ENCODE results near the gene SLX1A. TPM values are rescaled to one million over a fixed set of nuclear protein-coding genes. Genes with fewer than 3 reads are reported as not detected.
A peak's percentile ranks its signal among the peaks of the same experiment; 100 is the strongest.
"Not testable (repeated sequence)": the region's sequence is repeated elsewhere in the genome, so short reads cannot be mapped to it uniquely, and the experiment has no call there.

Gene SLX1A
- total RNA-seq, 1 donor from 2014 or later: 28.7 TPM

- no peaks in the 10 kb centered on the region for H3K36me3 Mint-ChIP-seq (ENCODE audit: insufficient read depth)
- DNase-seq (ENCODE audit: low spot score, unreplicated experiment): no peak
- no peak overlapping the region for H3K27ac Mint-ChIP-seq
- no peaks in the 10 kb centered on the region for H3K9me3 Mint-ChIP-seq (ENCODE audit: low read depth)
- TF ChIP-seq, protein P1, sequence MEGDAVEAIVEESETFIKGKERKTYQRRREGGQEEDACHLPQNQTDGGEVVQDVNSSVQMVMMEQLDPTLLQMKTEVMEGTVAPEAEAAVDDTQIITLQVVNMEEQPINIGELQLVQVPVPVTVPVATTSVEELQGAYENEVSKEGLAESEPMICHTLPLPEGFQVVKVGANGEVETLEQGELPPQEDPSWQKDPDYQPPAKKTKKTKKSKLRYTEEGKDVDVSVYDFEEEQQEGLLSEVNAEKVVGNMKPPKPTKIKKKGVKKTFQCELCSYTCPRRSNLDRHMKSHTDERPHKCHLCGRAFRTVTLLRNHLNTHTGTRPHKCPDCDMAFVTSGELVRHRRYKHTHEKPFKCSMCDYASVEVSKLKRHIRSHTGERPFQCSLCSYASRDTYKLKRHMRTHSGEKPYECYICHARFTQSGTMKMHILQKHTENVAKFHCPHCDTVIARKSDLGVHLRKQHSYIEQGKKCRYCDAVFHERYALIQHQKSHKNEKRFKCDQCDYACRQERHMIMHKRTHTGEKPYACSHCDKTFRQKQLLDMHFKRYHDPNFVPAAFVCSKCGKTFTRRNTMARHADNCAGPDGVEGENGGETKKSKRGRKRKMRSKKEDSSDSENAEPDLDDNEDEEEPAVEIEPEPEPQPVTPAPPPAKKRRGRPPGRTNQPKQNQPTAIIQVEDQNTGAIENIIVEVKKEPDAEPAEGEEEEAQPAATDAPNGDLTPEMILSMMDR (IDR thresholded peaks at IDR 0.05; ENCODE audit: unreplicated experiment): no peak
- H3K4me1 Mint-ChIP-seq (ENCODE audit: low read depth): no peaks in the 10 kb centered on the region
- no peak overlapping the region for H3K4me3 Mint-ChIP-seq (ENCODE audit: low read depth)
- peaks cover 9% of the 10 kb centered on the region for H3K27me3 Mint-ChIP-seq
Observed at GRCh38 chr16:30187971-30188561, 5.6 kb upstream of the SLX1A start.

DNA sequence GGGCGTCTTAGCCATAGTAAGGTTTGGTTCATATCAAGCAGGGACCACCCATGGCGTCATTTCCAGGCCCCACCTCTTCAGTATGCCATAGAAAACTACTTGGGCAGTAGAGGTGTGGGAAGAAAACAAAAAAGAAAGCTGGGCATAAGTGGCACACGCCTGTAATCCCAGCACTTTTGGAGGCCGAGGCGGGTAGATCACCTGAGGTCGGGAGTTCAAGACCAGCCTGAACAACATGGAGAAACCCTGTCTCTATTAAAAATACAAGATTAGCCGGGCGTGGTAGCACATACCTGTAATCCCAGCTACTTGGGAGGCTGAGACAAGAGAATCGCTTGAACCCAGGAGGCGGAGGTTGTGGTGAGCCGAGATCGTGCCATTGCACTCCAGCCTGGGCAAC lies 2.5 kb upstream of the SLX1A start:
- H3K27ac Mint-ChIP-seq; H3K9me3 Mint-ChIP-seq (ENCODE audit: low read depth); H3K27me3 Mint-ChIP-seq; H3K36me3 Mint-ChIP-seq (ENCODE audit: insufficient read depth); H3K4me3 Mint-ChIP-seq (ENCODE audit: low read depth); DNase-seq (ENCODE audit: low spot score, unreplicated experiment); H3K4me1 Mint-ChIP-seq (ENCODE audit: low read depth): not testable (repeated sequence)

- not testable (repeated sequence) for H3K4me3 Mint-ChIP-seq (ENCODE audit: low read depth); H3K27ac Mint-ChIP-seq; H3K9me3 Mint-ChIP-seq (ENCODE audit: low read depth); DNase-seq (ENCODE audit: low spot score, unreplicated experiment); H3K36me3 Mint-ChIP-seq (ENCODE audit: insufficient read depth); H3K27me3 Mint-ChIP-seq; H3K4me1 Mint-ChIP-seq (ENCODE audit: low read depth)
Observed at GRCh38 chr16:30193098-30193497, 577 bp upstream of the SLX1A start.

DNA sequence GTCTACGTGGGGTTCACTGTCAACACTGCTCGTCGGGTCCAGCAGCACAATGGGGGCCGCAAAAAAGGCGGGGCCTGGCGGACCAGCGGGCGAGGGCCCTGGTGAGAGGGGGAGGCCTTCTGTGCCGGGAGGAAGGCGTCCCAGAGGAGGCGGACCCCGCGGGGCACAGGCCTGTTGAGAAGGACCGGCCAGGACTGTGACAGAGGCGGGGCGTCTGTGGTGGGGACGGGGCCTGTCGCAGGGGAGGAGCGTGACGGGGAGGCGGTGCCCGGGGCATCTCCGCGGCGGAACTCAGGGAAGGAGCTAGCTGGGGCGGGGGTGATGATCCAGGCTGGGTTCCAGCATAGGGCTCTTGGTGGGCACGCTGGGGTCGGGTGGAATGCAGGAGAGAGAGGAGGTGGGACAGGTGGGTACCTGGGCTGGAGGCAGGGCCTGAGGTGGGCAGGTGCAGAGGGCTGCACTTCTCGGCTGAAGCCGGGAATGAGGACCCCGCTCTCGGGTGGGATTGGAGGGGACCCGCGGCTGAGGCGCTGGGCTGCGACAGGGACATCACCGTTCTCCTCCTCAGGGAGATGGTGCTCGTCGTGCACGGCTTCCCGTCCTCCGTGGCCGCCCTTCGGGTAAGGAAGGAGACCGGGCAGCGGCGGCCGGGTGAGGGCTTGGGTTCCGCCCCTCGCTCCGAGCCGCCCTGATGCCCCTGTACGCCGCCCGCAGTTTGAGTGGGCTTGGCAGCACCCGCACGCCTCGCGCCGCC lies 674 bp downstream of the SLX1A start:
- not testable (repeated sequence) for H3K4me3 Mint-ChIP-seq (ENCODE audit: low read depth); H3K27me3 Mint-ChIP-seq; H3K4me1 Mint-ChIP-seq (ENCODE audit: low read depth); DNase-seq (ENCODE audit: low spot score, unreplicated experiment); H3K27ac Mint-ChIP-seq; H3K36me3 Mint-ChIP-seq (ENCODE audit: insufficient read depth); H3K9me3 Mint-ChIP-seq (ENCODE audit: low read depth)

- H3K27ac Mint-ChIP-seq; H3K9me3 Mint-ChIP-seq (ENCODE audit: low read depth); H3K27me3 Mint-ChIP-seq; DNase-seq (ENCODE audit: low spot score, unreplicated experiment); H3K4me1 Mint-ChIP-seq (ENCODE audit: low read depth); H3K4me3 Mint-ChIP-seq (ENCODE audit: low read depth); H3K36me3 Mint-ChIP-seq (ENCODE audit: insufficient read depth): not testable (repeated sequence)
Observed at GRCh38 chr16:30197001-30197400, 3.3 kb downstream of the SLX1A start.

DNA sequence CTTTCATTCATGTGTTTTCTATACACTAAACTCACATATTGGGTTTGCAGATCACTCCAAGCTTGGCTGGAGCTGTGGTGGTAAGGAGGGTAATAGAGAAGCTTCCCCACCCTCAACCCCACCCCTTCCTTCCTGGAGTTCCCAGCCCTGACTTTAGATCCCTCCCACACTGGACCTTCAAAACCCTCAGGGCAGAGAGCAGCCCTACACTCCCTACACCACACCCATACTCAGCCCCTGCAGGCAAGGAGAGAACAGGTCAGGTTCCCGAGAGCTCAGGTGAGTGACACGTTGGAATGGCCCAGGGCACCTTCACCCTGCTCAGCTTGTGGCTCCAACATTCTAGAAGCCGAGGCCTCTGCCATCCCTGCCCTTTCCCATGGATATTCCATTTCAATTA lies 5.4 kb downstream of the SLX1A start, which contains the start of gene SULT1A3:
Gene SULT1A3 (plus strand): TSS at position 207 of the 400 bp plus-strand sequence. CDS start 1,474 bp downstream, outside the sequence.
- not testable (repeated sequence) for H3K27me3 Mint-ChIP-seq; H3K4me1 Mint-ChIP-seq (ENCODE audit: low read depth); H3K9me3 Mint-ChIP-seq (ENCODE audit: low read depth); DNase-seq (ENCODE audit: low spot score, unreplicated experiment); H3K36me3 Mint-ChIP-seq (ENCODE audit: insufficient read depth); H3K4me3 Mint-ChIP-seq (ENCODE audit: low read depth); H3K27ac Mint-ChIP-seq

DNA sequence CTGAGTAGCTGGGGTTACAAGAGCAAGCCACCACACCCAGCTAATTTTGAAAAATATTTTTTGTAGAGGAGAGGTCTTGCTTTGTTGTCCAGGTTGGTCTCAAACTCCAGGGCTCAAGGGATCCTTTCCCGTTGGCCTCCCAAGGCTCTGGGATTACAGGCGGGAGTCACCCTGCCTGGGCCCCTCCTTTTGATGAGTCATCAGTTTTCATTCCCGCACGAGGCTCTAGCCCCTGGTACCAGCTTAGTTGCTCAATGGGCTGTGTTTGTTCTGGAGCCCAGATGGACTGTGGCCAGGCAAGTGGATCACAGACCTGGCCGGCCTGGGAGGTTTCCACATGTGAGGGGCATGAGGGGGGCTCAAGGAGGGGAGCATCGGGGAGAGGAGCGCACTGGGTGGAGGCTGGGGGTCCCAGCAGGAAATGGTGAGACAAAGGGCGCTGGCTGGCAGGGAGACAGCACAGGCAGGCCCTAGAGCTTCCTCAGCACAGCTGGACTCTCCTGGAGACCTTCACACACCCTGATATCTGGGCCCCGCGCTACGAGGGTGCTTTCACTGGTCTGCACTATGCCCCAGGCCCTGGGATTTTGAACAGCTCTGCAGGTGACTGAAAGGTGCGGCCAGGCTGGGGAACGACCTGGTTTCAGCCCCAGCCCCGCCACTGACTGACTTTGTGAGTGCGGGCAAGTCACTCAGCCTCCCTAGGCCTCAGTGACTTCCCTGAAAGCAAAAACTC lies 6.1 kb downstream of the SLX1A start:
- H3K36me3 Mint-ChIP-seq (ENCODE audit: insufficient read depth); DNase-seq (ENCODE audit: low spot score, unreplicated experiment); H3K4me1 Mint-ChIP-seq (ENCODE audit: low read depth); H3K27me3 Mint-ChIP-seq; H3K27ac Mint-ChIP-seq; H3K4me3 Mint-ChIP-seq (ENCODE audit: low read depth); H3K9me3 Mint-ChIP-seq (ENCODE audit: low read depth): not testable (repeated sequence)

GRCh38 chr16:30205541-30206236 lies 12.0 kb downstream of the SLX1A start:
- H3K27ac Mint-ChIP-seq; H3K9me3 Mint-ChIP-seq (ENCODE audit: low read depth); H3K4me3 Mint-ChIP-seq (ENCODE audit: low read depth); H3K4me1 Mint-ChIP-seq (ENCODE audit: low read depth); H3K27me3 Mint-ChIP-seq; H3K36me3 Mint-ChIP-seq (ENCODE audit: insufficient read depth): not testable (repeated sequence)
- peak; percentile 9 for DNase-seq (ENCODE audit: low spot score, unreplicated experiment)

DNA sequence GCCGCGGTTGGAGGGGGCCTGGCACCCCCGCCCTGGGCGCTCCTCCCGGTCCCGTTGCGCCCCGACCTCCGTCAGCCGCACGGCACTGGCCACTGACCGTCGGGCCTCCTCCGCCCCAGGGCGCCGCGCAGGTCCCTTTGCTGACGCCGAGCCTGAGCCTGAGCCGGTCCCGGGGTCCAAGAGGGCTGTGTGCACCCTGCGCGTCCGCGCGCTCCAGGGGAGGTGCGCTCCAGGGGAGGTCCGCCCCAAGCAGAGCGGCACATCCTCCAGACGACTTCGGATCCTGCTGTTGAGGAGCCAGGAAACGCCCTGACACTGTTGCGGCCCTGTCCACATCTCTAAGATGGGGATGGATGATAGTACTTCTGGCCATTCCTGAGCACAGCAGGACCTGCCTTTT lies 12.6 kb downstream of the SLX1A start:
- not testable (repeated sequence) for H3K4me3 Mint-ChIP-seq (ENCODE audit: low read depth); H3K36me3 Mint-ChIP-seq (ENCODE audit: insufficient read depth); H3K27me3 Mint-ChIP-seq; DNase-seq (ENCODE audit: low spot score, unreplicated experiment); H3K27ac Mint-ChIP-seq; H3K9me3 Mint-ChIP-seq (ENCODE audit: low read depth); H3K4me1 Mint-ChIP-seq (ENCODE audit: low read depth)

GRCh38 chr16:30207063-30207704 lies 13.5 kb downstream of the SLX1A start:
- H3K27ac Mint-ChIP-seq; DNase-seq (ENCODE audit: low spot score, unreplicated experiment); H3K9me3 Mint-ChIP-seq (ENCODE audit: low read depth); H3K27me3 Mint-ChIP-seq; H3K36me3 Mint-ChIP-seq (ENCODE audit: insufficient read depth); H3K4me1 Mint-ChIP-seq (ENCODE audit: low read depth); H3K4me3 Mint-ChIP-seq (ENCODE audit: low read depth): not testable (repeated sequence)

- H3K36me3 Mint-ChIP-seq (ENCODE audit: insufficient read depth); H3K4me1 Mint-ChIP-seq (ENCODE audit: low read depth); H3K9me3 Mint-ChIP-seq (ENCODE audit: low read depth); DNase-seq (ENCODE audit: low spot score, unreplicated experiment); H3K27ac Mint-ChIP-seq; H3K4me3 Mint-ChIP-seq (ENCODE audit: low read depth); H3K27me3 Mint-ChIP-seq: not testable (repeated sequence)
Observed at GRCh38 chr16:30209032-30209431, 15.4 kb downstream of the SLX1A start.
